Uterus (tissue), 4 donors: ENCODE results near the gene KRTAP5-2. TPM values are rescaled to one million over a fixed set of nuclear protein-coding genes. Genes with fewer than 3 reads are reported as not detected.
A peak's percentile ranks its signal among the peaks of the same experiment; 100 is the strongest.

Experiments used
- DNase-seq, 2 donors: peaks; one replicate each; pipeline ENCODE4 v3.0.0-alpha.2; 2019 to 2020
- H3K27ac ChIP-seq, 2 donors: fragments of 200-600 bp; sonication (generic); 1 replicate in 1 of 2; 2 replicates in 1 of 2; pipeline ENCODE4 v1.5.1; 2016 to 2018
- H3K27me3 ChIP-seq, 2 donors: fragments of 200-600 bp; sonication (generic); one replicate each; pipeline ENCODE4 v1.5.1; 2018 to 2019; ENCODE audit warnings: control low read depth in 1 of 2
- H3K36me3 ChIP-seq, 2 donors: fragments of 200-600 bp; sonication (generic); one replicate each; pipeline ENCODE4 v1.5.1; 2019; ENCODE audit warnings: control low read depth in 1 of 2
- H3K4me1 ChIP-seq, 2 donors: fragments of 200-600 bp; sonication (generic); one replicate each; pipeline ENCODE4 v1.5.1; 2018 to 2019; ENCODE audit warnings: control low read depth in 1 of 2
- H3K4me3 ChIP-seq, 2 donors: fragments of 200-600 bp; sonication (generic); 1 replicate in 1 of 2; 2 replicates in 1 of 2; pipeline ENCODE4 v1.5.1; 2018 to 2019; ENCODE audit warnings: mild to moderate bottlenecking in 1 of 2
- H3K9me3 ChIP-seq, 2 donors: fragments of 200-600 bp; sonication (generic); one replicate each; pipeline ENCODE4 v1.5.1; 2019; ENCODE audit warnings: control low read depth in 1 of 2
- POLR2A ChIP-seq, 2 donors: fragments of 450-650 bp; IDR thresholded peaks; one replicate each; pipeline ENCODE4 v1.6.1; 2016; ENCODE audit warnings: antibody characterized with exemption in 2 of 2, mild to moderate bottlenecking in 1 of 2, moderate library complexity in 1 of 2
- intact Hi-C: fragments of 100-400 bp; cut with DNase I; formaldehyde crosslinking; loops from one replicate; pipeline ENCODE4 v1.15.1; 2023; ENCODE audit warnings: low total_unique reads
- total RNA-seq, 4 donors: library from RNA; depleted of rRNA in 3 of 4; stranded (reverse); fragments of >200 nt in 3 of 4; gene quantifications; one replicate each; pipeline versions ENCODE4 v1.1.0 to v1.2.4, GENCODE V29; 2014 to 2023
- TF ChIP-seq, protein P1 (sequence below), 4 experiments: fragments of 200-600 bp in 2 of 4; fragments of 450-650 bp in 2 of 4; sonication (generic) in 2 of 4; IDR thresholded peaks; one replicate each; pipeline ENCODE4 v1.5.1; 2016 to 2019; ENCODE audit warnings: antibody characterized with exemption in 4 of 4, mild to moderate bottlenecking in 2 of 4, moderate library complexity in 1 of 4
- donor health status: DM: yes; HTN: yes; CAD: no.

The KRTAP5-2 gene
- total RNA-seq, 4 donors from 2014 or later, result not detected

GRCh38 chr11:1558775-1559110 lies 39.4 kb downstream of the KRTAP5-2 start:
- Histone ChIP-seq H3K27ac (peak overlapping the region; percentile 92 to 96), H3K36me3 (no peaks in the 10 kb centered on the region), H3K4me3 (peak overlapping the region in 1 of 2 donors; percentile 5), H3K4me1 (peaks cover 0 to 6% of the 10 kb centered on the region in 2 donors), H3K27me3 (no peaks in the 10 kb centered on the region), H3K9me3 (no peaks in the 10 kb centered on the region)
- TF ChIP-seq, protein P1, sequence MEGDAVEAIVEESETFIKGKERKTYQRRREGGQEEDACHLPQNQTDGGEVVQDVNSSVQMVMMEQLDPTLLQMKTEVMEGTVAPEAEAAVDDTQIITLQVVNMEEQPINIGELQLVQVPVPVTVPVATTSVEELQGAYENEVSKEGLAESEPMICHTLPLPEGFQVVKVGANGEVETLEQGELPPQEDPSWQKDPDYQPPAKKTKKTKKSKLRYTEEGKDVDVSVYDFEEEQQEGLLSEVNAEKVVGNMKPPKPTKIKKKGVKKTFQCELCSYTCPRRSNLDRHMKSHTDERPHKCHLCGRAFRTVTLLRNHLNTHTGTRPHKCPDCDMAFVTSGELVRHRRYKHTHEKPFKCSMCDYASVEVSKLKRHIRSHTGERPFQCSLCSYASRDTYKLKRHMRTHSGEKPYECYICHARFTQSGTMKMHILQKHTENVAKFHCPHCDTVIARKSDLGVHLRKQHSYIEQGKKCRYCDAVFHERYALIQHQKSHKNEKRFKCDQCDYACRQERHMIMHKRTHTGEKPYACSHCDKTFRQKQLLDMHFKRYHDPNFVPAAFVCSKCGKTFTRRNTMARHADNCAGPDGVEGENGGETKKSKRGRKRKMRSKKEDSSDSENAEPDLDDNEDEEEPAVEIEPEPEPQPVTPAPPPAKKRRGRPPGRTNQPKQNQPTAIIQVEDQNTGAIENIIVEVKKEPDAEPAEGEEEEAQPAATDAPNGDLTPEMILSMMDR (IDR thresholded peaks at IDR 0.05), result no peak
- TF ChIP-seq POLR2A (IDR thresholded peaks at IDR 0.05), result no peak
- no peak for DNase-seq
- intact Hi-C loops, result no loop called here

- Histone ChIP-seq H3K27ac (peak overlapping the region; percentile 92 to 96), H3K36me3 (no peaks in the 10 kb centered on the region), H3K4me3 (no peak overlapping the region), H3K9me3 (no peaks in the 10 kb centered on the region), H3K27me3 (no peaks in the 10 kb centered on the region), H3K4me1 (peaks cover 0 to 6% of the 10 kb centered on the region in 2 donors)
- DNase-seq, result peak; percentile 80 to 83
- TF ChIP-seq, protein P1 (IDR thresholded peaks at IDR 0.05), result no peak
- TF ChIP-seq POLR2A (IDR thresholded peaks at IDR 0.05), result no peak
- intact Hi-C loops, result no loop called here
Observed at GRCh38 chr11:1557904-1558774, 40.0 kb downstream of the KRTAP5-2 start.

GRCh38 chr11:1557051-1557884 lies 40.8 kb downstream of the KRTAP5-2 start:
- no peaks in the 10 kb centered on the region for H3K9me3 ChIP-seq
- no peak for DNase-seq
- intact Hi-C loops, result no loop called here
- H3K27me3 ChIP-seq, result no peaks in the 10 kb centered on the region
- H3K4me3 ChIP-seq, result no peak overlapping the region
- H3K36me3 ChIP-seq, result no peaks in the 10 kb centered on the region
- H3K4me1 ChIP-seq, result peaks cover 0 to 6% of the 10 kb centered on the region in 2 donors
- TF ChIP-seq, protein P1 (IDR thresholded peaks at IDR 0.05), result no peak
- no peak for TF ChIP-seq POLR2A (IDR thresholded peaks at IDR 0.05)
- H3K27ac ChIP-seq, result peak overlapping the region; percentile 92 to 96

DNA sequence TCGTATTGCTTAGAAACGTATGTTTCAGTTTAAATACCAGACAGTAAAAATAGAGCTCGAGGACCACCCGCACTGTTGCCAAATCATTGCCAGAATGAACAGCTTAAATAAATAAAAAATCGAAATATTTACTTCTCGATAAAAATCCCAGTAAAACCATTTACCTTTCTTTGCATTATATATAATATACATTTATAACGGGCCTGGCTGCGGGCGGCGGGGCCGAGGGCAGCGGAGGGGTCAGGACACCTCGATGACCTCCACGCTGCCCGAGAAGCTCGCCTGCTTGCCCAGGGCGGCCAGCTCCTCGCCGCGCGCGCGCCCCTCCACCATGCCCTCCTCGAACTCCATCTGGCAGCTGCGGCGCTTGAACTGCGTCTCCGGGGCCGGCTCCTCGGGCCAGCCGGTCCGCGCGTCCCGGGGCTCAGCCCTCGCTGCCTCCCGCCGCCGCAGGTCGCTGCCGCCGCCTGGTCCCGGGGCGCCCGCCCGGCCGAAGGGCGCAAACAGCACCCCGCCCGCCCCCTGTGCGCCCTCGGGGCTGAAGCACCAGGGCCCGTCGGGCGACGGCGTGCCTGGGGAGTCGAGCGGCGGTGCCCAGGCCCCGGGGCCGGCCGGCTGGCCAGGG lies 41.7 kb downstream of the KRTAP5-2 start:
- H3K4me1 ChIP-seq, result peaks cover 0 to 6% of the 10 kb centered on the region in 2 donors
- H3K27ac ChIP-seq, result no peak overlapping the region

More for the DNA sequence above, 41.7 kb downstream of the KRTAP5-2 start:
- TF ChIP-seq, protein P1 (IDR thresholded peaks at IDR 0.05), result no peak
- no peak for TF ChIP-seq POLR2A (IDR thresholded peaks at IDR 0.05)
- H3K27me3 ChIP-seq, result no peaks in the 10 kb centered on the region
- H3K36me3 ChIP-seq, result no peaks in the 10 kb centered on the region
- no peak overlapping the region for H3K4me3 ChIP-seq
- intact Hi-C loops, result no loop called here
- DNase-seq, result no peak
- H3K9me3 ChIP-seq, result no peaks in the 10 kb centered on the region
